ENCODE results near the gene BIN1.

- TF ChIP-seq, protein P1, sequence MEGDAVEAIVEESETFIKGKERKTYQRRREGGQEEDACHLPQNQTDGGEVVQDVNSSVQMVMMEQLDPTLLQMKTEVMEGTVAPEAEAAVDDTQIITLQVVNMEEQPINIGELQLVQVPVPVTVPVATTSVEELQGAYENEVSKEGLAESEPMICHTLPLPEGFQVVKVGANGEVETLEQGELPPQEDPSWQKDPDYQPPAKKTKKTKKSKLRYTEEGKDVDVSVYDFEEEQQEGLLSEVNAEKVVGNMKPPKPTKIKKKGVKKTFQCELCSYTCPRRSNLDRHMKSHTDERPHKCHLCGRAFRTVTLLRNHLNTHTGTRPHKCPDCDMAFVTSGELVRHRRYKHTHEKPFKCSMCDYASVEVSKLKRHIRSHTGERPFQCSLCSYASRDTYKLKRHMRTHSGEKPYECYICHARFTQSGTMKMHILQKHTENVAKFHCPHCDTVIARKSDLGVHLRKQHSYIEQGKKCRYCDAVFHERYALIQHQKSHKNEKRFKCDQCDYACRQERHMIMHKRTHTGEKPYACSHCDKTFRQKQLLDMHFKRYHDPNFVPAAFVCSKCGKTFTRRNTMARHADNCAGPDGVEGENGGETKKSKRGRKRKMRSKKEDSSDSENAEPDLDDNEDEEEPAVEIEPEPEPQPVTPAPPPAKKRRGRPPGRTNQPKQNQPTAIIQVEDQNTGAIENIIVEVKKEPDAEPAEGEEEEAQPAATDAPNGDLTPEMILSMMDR (optimal IDR thresholded peaks at IDR 0.05 in 1 of 3, IDR thresholded peaks at IDR 0.05 in 1 of 3, conservative IDR thresholded peaks at IDR 0.05 in 1 of 3; ENCODE audit: extremely low read depth in 1 of 3, insufficient read depth in 2 of 3, low read length in 3 of 3): no peak
- TF ChIP-seq EZH2 (IDR thresholded peaks at IDR 0.05; ENCODE audit: low read length): no peak
Measured at GRCh38 chr2:127072970-127073369, 34.0 kb downstream of the BIN1 start.
